HUDEP-2 (cell line): Measurements from ENCODE around the gene RFX3.

Experiments used
- DNase-seq, 76 experiments: peaks; one replicate each; lab custom pipeline; 2025; ENCODE audit not compliant: unreplicated experiment in 76 of 76; lab: John Stamatoyannopoulos, UW

RFX3 gene

GRCh38 chr9:3296536-3296935, 229.3 kb downstream of the RFX3 start:
- no peak for DNase-seq

GRCh38 chr9:3292311-3292710, 233.5 kb downstream of the RFX3 start:
- DNase-seq = no peak

GRCh38 chr9:3290231-3290840, 235.5 kb downstream of the RFX3 start:
- DNase-seq = no peak

GRCh38 chr9:3288686-3289085, 237.1 kb downstream of the RFX3 start:
- no peak for DNase-seq

- DNase-seq = peak in 1 of 76 experiments; percentile 1
These were observed 240.2 kb downstream of the RFX3 start for GRCh38 chr9:3285365-3286161.

- no peak for DNase-seq
These were observed 243.4 kb downstream of the RFX3 start for GRCh38 chr9:3282365-3282764.

GRCh38 chr9:3281399-3281798, 244.4 kb downstream of the RFX3 start:
- no peak for DNase-seq

- DNase-seq = no peak
These were observed 248.6 kb downstream of the RFX3 start for GRCh38 chr9:3277200-3277599.

GRCh38 chr9:3271581-3271980, 254.2 kb downstream of the RFX3 start:
- DNase-seq = no peak

GRCh38 chr9:3271157-3271556, 254.6 kb downstream of the RFX3 start:
- no peak for DNase-seq

- DNase-seq = no peak
These were observed 257.6 kb downstream of the RFX3 start for GRCh38 chr9:3268223-3268622.

GRCh38 chr9:3263698-3264097, 262.1 kb downstream of the RFX3 start:
- no peak for DNase-seq

- DNase-seq = no peak
These were observed 262.8 kb downstream of the RFX3 start for GRCh38 chr9:3262826-3263529.

GRCh38 chr9:3261484-3261883, 264.3 kb downstream of the RFX3 start:
- no peak for DNase-seq

GRCh38 chr9:3256571-3257330, 269.1 kb downstream of the RFX3 start:
- DNase-seq = no peak

GRCh38 chr9:3251309-3251708, 274.5 kb downstream of the RFX3 start:
- DNase-seq = no peak

GRCh38 chr9:3250741-3251140, 275.1 kb downstream of the RFX3 start:
- no peak for DNase-seq

GRCh38 chr9:3247211-3247610, 278.6 kb downstream of the RFX3 start:
- no peak for DNase-seq

- no peak for DNase-seq
These were observed 279.6 kb downstream of the RFX3 start for GRCh38 chr9:3246241-3246640.

- DNase-seq = no peak
These were observed 280.7 kb downstream of the RFX3 start for GRCh38 chr9:3244963-3245653.
